ENCODE measurements around the gene FOXA1. TPM values are rescaled to one million over a fixed set of nuclear protein-coding genes. Genes with fewer than 3 reads are reported as not detected.

The FOXA1 gene
- total RNA-seq, 4 donors from 2014 or later = 0.17 to 0.97 TPM; not detected in 2

- Histone ChIP-seq H3K36me3 (no peaks in the 10 kb centered on the region), H3K4me1 (peaks cover 3 to 11% (median 10%) of the 10 kb centered on the region in 4 donors), H3K9me3 (no peaks in the 10 kb centered on the region), H3K4me3 (no peak overlapping the region), H3K27me3 (peaks cover 5 to 46% (median 12%) of the 10 kb centered on the region in 4 donors), H3K27ac (replicated peaks in 1 of 4) (no peak overlapping the region)
- WGBS = 32% methylated on average over 9 of the region's 9 CpGs
- DNase-seq (ENCODE audit: extremely low spot score) = no peak
- TF ChIP-seq POLR2AphosphoS5 (IDR thresholded peaks at IDR 0.05) = no peak
- no peak for TF ChIP-seq POLR2A (IDR thresholded peaks at IDR 0.05; ENCODE audit: low read depth)
- TF ChIP-seq, protein P1, sequence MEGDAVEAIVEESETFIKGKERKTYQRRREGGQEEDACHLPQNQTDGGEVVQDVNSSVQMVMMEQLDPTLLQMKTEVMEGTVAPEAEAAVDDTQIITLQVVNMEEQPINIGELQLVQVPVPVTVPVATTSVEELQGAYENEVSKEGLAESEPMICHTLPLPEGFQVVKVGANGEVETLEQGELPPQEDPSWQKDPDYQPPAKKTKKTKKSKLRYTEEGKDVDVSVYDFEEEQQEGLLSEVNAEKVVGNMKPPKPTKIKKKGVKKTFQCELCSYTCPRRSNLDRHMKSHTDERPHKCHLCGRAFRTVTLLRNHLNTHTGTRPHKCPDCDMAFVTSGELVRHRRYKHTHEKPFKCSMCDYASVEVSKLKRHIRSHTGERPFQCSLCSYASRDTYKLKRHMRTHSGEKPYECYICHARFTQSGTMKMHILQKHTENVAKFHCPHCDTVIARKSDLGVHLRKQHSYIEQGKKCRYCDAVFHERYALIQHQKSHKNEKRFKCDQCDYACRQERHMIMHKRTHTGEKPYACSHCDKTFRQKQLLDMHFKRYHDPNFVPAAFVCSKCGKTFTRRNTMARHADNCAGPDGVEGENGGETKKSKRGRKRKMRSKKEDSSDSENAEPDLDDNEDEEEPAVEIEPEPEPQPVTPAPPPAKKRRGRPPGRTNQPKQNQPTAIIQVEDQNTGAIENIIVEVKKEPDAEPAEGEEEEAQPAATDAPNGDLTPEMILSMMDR (IDR thresholded peaks at IDR 0.05) = no peak
- no peak for TF ChIP-seq EP300 (IDR thresholded peaks at IDR 0.05)
- intact Hi-C loops (cut with DNase I) = no loop called here
Measured at GRCh38 chr14:37579274-37579673, 15.8 kb downstream of the FOXA1 start.

- no peaks in the 10 kb centered on the region for H3K4me1 ChIP-seq
Measured at GRCh38 chr14:37573356-37573755, 21.7 kb downstream of the FOXA1 start.

DNA sequence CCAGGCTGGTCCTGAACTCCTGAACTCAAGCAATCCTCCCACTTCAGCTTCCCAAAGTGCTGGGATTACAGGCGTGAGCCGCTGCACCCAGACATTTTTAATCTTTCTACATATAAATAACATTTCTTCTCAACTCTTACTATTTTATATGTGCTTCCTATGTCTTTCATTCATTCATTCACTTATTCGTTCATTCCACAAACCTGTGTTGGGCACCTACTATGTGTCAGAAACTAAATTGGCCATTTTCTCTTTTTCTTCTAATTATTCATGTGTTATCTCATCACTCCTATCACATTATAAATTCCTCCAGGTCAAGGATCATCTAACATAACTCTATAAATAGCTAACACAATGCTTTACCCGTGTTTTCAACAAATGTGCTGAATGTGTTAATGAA lies 23.7 kb downstream of the FOXA1 start:
- no peak for DNase-seq (ENCODE audit: extremely low spot score)
- intact Hi-C loops (cut with DNase I) = no loop called here
- no peaks in the 10 kb centered on the region for H3K4me1 ChIP-seq
- no peak overlapping the region for H3K27ac ChIP-seq (replicated peaks in 1 of 4)
- WGBS = 91% methylated on average over 4 of the region's 4 CpGs
- H3K4me3 ChIP-seq = no peak overlapping the region
- TF ChIP-seq, protein P1 (IDR thresholded peaks at IDR 0.05) = no peak
- no peak for TF ChIP-seq POLR2AphosphoS5 (IDR thresholded peaks at IDR 0.05)
- no peaks in the 10 kb centered on the region for H3K9me3 ChIP-seq
- no peaks in the 10 kb centered on the region for H3K36me3 ChIP-seq
- peaks cover 0 to 14% (median 0%) of the 10 kb centered on the region in 4 donors for H3K27me3 ChIP-seq

More at GRCh38 chr14:37573356-37573755, 21.7 kb downstream of the FOXA1 start:
- H3K27ac ChIP-seq (replicated peaks in 1 of 4) = no peak overlapping the region
- DNase-seq (ENCODE audit: extremely low spot score) = no peak
- intact Hi-C loops (cut with DNase I) = no loop called here
- H3K36me3 ChIP-seq = no peaks in the 10 kb centered on the region
- 81% methylated on average over 2 of the region's 2 CpGs for WGBS
- TF ChIP-seq, protein P1 (IDR thresholded peaks at IDR 0.05) = no peak
- TF ChIP-seq POLR2A (IDR thresholded peaks at IDR 0.05; ENCODE audit: low read depth) (no peak), POLR2AphosphoS5 (IDR thresholded peaks at IDR 0.05) (no peak), EP300 (IDR thresholded peaks at IDR 0.05) (no peak)
- no peak overlapping the region for H3K4me3 ChIP-seq
- H3K27me3 ChIP-seq = peaks cover 0 to 14% (median 0%) of the 10 kb centered on the region in 4 donors
- H3K9me3 ChIP-seq = no peaks in the 10 kb centered on the region

GRCh38 chr14:37569729-37570128 lies 25.3 kb downstream of the FOXA1 start:
- 91% methylated on average over 7 of the region's 7 CpGs for WGBS

More at GRCh38 chr14:37569729-37570128, 25.3 kb downstream of the FOXA1 start:
- Histone ChIP-seq H3K9me3 (no peaks in the 10 kb centered on the region), H3K4me1 (no peaks in the 10 kb centered on the region), H3K36me3 (no peaks in the 10 kb centered on the region), H3K27ac (replicated peaks in 1 of 4) (no peak overlapping the region), H3K27me3 (peaks cover 0 to 5% (median 0%) of the 10 kb centered on the region in 4 donors), H3K4me3 (no peak overlapping the region)
- DNase-seq (ENCODE audit: extremely low spot score) = no peak
- intact Hi-C loops (cut with DNase I) = no loop called here
- TF ChIP-seq, protein P1 (IDR thresholded peaks at IDR 0.05) = no peak
- TF ChIP-seq POLR2AphosphoS5 (IDR thresholded peaks at IDR 0.05) (no peak), EP300 (IDR thresholded peaks at IDR 0.05) (no peak), POLR2A (IDR thresholded peaks at IDR 0.05; ENCODE audit: low read depth) (no peak)
